ENCODE data around the gene ZNF831. TPM values are rescaled to one million over a fixed set of nuclear protein-coding genes. Genes with fewer than 3 reads are reported as not detected.

ZNF831 gene
- total RNA-seq, 4 donors from 2014 or later: under 0.01 to 1.8 (median 0.87) TPM

DNA sequence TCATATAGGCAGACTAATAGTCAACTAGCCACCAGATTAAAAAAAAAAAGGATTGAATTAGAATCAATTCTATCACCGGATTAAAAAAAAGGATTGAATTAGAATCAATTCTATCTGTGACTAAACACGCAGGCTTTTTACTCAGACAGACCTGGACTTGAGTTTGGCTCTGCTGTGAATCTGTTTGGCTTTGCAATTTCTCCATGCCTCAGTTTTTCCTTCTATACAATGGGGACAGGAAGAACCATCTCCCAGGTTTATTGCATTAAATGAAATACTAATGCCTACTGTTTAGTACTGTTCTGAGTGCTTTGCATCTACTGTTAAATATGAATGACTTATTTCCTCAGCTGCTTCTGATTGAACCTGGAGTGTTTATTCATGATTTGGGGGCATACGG lies 106.8 kb downstream of the ZNF831 start:
- H3K27ac ChIP-seq: no peak overlapping the region
- no peaks in the 10 kb centered on the region for H3K4me1 ChIP-seq
- H3K27me3 ChIP-seq: peaks cover 0 to 8% of the 10 kb centered on the region in 2 donors
- DNase-seq (ENCODE audit: low spot score in 2 of 2): no peak
- no peaks in the 10 kb centered on the region for H3K36me3 ChIP-seq
- no peak overlapping the region for H3K4me3 ChIP-seq
- no peaks in the 10 kb centered on the region for H3K9me3 ChIP-seq
- 62 to 92% methylated on average over 3 of the region's 3 CpGs for WGBS, 2 donors
- TF ChIP-seq POLR2A (IDR thresholded peaks at IDR 0.05): no peak
- no peak for TF ChIP-seq EP300 (IDR thresholded peaks at IDR 0.05)
- TF ChIP-seq, protein P1, sequence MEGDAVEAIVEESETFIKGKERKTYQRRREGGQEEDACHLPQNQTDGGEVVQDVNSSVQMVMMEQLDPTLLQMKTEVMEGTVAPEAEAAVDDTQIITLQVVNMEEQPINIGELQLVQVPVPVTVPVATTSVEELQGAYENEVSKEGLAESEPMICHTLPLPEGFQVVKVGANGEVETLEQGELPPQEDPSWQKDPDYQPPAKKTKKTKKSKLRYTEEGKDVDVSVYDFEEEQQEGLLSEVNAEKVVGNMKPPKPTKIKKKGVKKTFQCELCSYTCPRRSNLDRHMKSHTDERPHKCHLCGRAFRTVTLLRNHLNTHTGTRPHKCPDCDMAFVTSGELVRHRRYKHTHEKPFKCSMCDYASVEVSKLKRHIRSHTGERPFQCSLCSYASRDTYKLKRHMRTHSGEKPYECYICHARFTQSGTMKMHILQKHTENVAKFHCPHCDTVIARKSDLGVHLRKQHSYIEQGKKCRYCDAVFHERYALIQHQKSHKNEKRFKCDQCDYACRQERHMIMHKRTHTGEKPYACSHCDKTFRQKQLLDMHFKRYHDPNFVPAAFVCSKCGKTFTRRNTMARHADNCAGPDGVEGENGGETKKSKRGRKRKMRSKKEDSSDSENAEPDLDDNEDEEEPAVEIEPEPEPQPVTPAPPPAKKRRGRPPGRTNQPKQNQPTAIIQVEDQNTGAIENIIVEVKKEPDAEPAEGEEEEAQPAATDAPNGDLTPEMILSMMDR (IDR thresholded peaks at IDR 0.05): no peak

DNA sequence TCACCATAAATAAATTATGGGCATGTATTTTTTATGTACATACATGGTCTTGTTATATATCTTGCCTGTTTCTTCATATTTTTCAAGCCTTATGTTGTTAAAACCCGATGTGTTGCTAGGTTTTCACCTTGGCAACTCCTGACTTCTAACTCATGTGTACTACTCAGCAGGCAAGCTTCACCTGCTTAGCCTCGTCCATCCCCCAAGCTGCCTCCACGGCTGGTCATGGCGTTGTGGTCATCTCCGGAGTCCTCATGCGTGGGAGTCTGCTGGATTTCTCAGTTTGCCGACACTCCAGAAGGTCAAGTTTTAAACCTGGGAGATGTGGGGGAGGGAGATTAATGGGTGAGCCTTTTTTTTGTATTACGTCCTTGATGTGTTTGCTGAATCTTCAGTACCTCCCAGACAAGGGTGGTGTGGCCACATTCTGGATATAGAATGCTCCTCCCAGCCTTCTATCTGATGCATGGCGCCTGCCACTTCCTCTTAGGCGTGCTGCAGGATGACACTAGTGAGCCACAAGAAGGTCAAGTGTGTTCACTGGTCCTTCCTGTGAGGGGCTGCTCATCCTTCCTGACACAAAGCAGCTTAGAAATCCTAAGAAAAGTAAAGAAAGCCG lies 110.2 kb downstream of the ZNF831 start:
- WGBS, 2 donors: 60 to 69% methylated on average over 11 of the region's 11 CpGs
- Histone ChIP-seq H3K27ac (no peak overlapping the region), H3K27me3 (peaks cover 0 to 8% of the 10 kb centered on the region in 2 donors), H3K4me3 (no peak overlapping the region), H3K9me3 (no peaks in the 10 kb centered on the region), H3K4me1 (no peaks in the 10 kb centered on the region), H3K36me3 (no peaks in the 10 kb centered on the region)
- no peak for DNase-seq (ENCODE audit: low spot score in 2 of 2)
- TF ChIP-seq EP300 (IDR thresholded peaks at IDR 0.05): no peak

DNA sequence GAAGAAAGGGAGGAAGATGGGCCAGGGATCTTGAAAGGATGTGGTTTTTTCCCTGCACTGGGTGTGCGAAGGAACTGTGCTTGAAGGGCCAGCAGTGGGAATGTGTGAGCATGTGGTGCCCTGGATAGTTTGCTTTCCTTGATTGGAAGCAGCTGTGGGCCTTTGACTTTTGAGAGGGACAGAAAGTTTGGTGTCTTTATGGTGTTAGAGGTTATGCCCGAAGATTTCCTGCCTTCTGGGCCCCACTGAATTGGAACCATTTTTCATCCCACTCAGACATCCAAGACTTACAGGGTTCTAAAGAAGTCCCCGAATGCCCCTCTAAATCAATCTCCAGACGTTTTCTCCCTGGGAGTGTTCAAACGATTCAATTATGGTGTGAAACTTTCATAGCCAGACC lies 113.3 kb downstream of the ZNF831 start:
- H3K27me3 ChIP-seq: no peaks in the 10 kb centered on the region
- H3K36me3 ChIP-seq: no peaks in the 10 kb centered on the region
- WGBS, 2 donors: 24 to 37% methylated on average over 5 of the region's 5 CpGs
- H3K27ac ChIP-seq: no peak overlapping the region
- H3K4me1 ChIP-seq: no peaks in the 10 kb centered on the region
- H3K4me3 ChIP-seq: no peak overlapping the region
- TF ChIP-seq, protein P1 (IDR thresholded peaks at IDR 0.05): no peak
- no peak for TF ChIP-seq EP300 (IDR thresholded peaks at IDR 0.05)
- no peak for TF ChIP-seq POLR2A (IDR thresholded peaks at IDR 0.05)
- DNase-seq (ENCODE audit: low spot score in 2 of 2): no peak
- H3K9me3 ChIP-seq: no peaks in the 10 kb centered on the region

DNA sequence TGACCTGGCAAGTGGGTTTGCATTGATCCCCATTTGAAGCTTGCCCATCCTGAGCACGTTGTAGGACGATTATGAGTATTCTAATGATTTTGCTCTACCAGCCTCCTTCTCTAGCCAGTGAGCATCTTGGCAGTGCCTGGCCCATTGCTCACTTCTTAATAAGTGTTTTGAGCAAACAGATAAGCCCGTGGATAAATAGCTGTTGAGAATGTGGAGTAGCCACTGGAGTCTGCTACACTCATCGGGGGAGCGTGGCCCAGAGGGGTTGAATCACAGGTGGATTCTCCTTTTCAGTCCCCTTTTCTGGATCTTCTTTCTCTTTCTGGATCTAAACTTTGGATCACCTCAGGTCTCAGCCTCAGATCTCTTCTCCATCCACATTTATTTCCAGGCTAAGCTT lies 120.8 kb downstream of the ZNF831 start:
- WGBS, 2 donors: 86 to 94% methylated on average over 5 of the region's 5 CpGs
- TF ChIP-seq POLR2A (IDR thresholded peaks at IDR 0.05) (no peak), EP300 (IDR thresholded peaks at IDR 0.05) (no peak)
- TF ChIP-seq, protein P1 (IDR thresholded peaks at IDR 0.05): no peak

DNA sequence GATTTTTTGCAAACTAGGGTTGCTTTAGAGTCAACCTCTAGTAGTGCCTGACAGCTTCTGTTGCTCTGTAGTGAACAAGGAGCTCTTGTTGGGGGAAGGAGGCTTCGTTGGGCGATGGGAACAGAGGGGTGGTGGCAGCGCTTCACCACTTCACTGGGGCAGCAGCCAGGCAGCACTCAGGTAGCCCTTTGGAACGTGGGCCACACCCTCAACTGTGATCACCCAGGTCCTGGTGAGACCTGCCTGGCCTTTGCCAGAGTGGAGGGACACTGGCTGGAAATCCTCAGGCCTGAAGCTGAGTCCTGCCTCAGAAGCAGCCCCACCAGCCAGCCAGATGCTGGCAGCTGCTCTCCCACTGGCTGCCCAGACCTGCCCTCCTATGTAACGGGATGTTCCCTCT lies 126.4 kb downstream of the ZNF831 start:
- no peak overlapping the region for H3K4me3 ChIP-seq
- peaks cover 0 to 17% of the 10 kb centered on the region in 2 donors for H3K27me3 ChIP-seq
- no peaks in the 10 kb centered on the region for H3K9me3 ChIP-seq
- H3K4me1 ChIP-seq: no peaks in the 10 kb centered on the region
- DNase-seq (ENCODE audit: low spot score in 2 of 2): no peak
- TF ChIP-seq EP300 (IDR thresholded peaks at IDR 0.05): no peak
- no peak for TF ChIP-seq POLR2A (IDR thresholded peaks at IDR 0.05)
- TF ChIP-seq, protein P1 (IDR thresholded peaks at IDR 0.05): no peak
- H3K27ac ChIP-seq: no peak overlapping the region
- H3K36me3 ChIP-seq: no peaks in the 10 kb centered on the region
- WGBS, 2 donors: 71 to 79% methylated on average over 4 to 5 of the region's 5 CpGs

More for the DNA sequence above, 120.8 kb downstream of the ZNF831 start:
- H3K4me3 ChIP-seq: no peak overlapping the region
- no peaks in the 10 kb centered on the region for H3K4me1 ChIP-seq
- no peak for DNase-seq (ENCODE audit: low spot score in 2 of 2)
- H3K27ac ChIP-seq: no peak overlapping the region
- H3K36me3 ChIP-seq: no peaks in the 10 kb centered on the region
- no peaks in the 10 kb centered on the region for H3K9me3 ChIP-seq
- H3K27me3 ChIP-seq: no peaks in the 10 kb centered on the region

Measured in tibial nerve (tissue), 4 donors.